HG02852 (cell line): ENCODE measurements around the gene STAB1.

Experiments
- ATAC-seq: cut with Tn5 transposase; IDR thresholded peaks from one replicate; pipeline ENCODE4 v1.9.1; 2021; ENCODE audit warnings: mild to moderate bottlenecking, moderate library complexity; ENCODE audit not compliant: unreplicated experiment

STAB1 gene

DNA sequence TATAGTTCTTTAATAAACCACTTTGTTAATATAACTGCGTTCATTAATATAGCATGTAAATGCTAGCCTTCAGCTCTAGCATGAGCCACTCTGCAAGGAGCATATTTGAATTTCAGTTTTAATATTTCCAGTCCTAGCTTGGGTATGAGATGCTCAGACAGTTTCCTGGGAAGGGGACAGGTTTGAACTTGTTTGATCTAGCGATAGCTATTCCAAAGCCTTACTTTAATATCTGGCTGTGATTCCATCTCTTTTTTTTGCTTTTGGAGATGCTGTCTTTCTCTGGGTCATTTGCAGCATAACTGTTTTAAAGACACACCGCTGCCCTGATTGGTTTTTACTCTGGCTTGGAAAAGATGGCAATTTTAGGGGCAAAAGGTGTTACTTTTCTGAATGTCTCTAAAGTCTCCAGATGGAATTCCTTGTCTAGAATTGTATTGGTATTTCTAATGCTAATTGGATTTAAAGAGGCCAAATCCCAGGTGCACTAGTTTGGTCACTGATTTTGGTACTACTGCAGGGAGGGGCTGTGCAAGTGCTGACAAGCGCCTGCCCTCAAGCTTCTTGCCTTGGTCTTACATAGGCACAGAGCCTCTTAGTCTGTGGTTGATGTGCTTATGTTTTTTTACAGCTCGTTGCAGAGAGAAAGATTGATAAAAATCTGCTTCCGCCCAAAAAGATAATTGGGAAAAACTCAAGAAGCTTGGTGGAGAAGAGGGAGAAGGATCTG, 36.9 kb upstream of the STAB1 start:
- ATAC-seq: no peak

DNA sequence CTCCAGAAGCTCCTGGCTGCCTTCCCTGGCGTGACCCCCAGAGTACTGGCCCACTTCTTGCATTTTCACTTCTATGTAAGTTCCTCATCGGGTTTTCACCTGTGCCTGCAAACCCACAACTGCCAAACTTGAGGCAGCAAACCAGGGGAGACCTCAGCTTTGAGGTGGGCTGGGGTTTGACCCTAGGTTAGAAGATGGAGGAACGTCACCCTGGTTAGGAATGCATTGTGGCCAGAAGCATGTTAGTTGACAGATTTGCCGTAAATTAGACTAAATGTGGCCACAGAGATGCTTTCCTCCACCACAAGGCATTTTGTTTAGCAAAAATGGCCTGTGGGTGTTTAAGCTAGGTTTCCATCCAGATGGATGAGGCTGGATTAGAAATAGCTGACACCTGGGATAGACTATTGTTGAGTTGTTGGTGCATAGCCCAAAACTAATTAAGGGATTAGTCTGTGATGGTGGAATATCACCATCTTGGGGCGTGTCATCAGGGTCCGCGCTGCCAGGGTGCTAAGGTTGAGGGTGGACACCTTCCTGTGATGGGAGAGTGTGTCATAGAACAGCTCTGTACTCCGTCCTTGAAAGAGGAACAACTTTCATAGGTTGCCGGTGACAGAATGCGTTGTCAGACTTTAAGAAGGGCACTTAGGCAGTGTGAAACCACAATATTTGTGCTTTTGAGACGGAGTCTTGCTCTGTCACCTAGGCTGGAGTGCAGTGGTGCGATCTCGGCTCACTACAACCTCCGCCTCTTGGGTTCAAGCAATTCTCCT, 36.2 kb upstream of the STAB1 start:
- no peak for ATAC-seq

DNA sequence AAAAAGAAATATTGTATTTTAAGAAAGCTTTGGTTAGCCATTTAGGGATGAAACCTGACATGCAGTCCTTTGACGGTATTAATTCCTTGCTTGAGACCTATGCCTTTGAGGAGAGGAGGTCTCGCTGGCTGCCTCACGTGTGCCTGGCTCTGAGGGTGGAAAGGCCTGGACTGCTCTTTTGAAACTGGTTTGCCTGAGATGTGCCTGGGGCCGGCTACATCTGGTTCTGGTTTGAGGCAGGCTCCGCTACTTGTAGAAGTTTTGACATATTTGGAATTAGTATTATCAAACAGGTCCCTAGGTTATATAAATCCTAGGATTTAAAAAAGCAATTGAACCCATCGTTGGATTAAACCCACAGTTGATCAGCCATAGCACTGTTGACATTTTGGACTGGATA, 33.3 kb upstream of the STAB1 start:
- no peak for ATAC-seq

DNA sequence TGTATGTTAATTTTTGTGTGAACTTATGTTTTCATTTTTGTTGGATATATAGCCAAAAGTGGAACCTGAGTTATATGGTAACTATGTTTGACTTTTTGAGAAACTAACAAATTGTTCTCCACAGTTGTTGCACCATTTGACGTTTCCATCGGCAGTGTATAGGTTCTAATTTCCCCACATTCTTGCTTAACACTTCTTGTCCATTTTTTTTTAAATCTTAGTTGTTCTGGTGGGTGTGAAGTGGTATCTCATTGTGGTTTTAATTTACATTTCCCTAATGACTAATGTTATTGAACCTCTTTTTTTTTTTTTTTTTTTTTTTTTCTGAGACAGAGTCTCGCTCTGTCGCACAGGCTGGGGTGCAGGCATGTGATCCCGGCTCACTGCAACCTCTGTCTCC, 31.7 kb upstream of the STAB1 start:
- ATAC-seq: no peak

DNA sequence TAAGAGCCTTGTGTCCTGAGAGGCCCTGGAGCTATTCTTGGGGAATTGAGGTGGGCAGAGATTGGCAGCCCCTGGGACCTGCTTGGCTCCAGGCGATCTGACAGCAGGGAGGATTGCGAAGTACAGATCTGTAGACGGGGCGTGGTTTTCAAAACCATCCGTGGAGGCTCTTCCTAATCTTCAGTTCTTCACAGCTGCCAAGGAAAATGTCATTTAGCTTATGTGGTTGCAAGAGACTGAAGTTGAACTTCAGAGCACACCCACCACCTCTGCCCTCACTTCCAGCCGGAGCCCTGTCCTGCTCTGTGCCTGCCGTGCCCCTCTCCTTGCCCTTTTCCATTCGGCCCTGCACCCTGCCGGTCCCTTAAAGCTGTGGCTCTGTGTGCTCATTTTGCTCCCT, 26.8 kb upstream of the STAB1 start:
- ATAC-seq: no peak

- ATAC-seq: no peak
Measured at GRCh38 chr3:52469001-52469400, 26.1 kb upstream of the STAB1 start.

DNA sequence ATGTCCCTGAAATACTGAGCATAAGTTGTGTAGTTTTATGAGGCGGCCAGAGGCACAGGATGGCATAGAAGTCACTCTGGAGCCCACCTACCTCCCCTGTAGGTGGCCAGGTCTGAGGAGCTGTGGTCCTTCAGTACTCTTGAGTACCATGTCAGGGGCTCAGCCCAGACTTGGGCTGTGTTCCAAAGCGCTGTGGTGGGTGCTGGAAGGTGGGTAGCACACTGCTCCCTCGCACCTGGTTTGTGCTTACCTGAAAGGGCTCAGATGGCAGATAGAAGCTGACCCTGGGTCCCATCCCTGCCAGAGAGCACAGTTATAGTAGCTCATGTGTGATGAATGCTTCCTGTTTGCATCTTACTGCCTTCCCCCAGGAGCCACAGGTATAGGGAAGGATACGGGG, 24.2 kb upstream of the STAB1 start:
- ATAC-seq: no peak

DNA sequence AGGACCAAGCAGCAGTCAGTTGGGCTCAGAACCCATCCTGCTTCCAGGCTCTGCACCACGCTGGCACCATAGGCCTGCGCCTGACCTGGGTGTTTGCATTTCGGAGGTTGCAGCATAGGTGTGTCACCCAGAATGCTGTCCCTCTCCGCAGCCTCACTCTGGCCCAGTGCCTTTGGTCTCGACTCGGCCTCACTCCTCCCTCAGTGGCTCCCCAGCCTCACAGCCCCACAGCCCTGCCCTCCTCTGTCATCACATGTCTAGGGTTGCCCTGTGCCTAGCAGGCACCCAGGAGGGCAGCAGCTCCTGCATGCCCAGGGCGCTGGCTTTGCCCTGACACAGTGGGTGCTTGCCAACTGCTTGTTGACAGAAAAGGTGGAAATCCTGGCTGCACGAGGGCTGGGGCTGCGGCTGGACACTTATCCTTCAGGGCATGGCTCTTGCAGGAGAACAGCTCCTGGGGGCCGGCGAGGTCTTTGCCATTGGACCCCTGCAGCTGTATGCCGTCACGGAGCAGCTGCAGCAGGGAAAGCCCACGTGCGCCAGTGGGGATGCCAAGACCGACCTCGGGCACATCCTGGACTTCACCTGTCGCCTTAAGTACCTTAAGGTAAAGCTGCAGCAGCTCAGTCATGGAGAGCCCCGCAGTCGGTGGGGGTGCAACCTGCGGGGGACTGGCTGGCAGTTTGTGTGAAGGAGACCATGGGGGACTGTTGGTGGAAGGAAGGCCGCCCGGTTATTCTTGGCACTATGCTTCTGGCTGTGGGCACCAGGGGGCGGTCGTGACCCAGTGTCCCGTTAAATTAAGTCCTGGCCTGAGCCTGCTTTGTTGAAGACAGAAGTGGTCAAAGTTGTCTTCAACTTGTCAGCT, 23.5 kb upstream of the STAB1 start:
- ATAC-seq: no peak

DNA sequence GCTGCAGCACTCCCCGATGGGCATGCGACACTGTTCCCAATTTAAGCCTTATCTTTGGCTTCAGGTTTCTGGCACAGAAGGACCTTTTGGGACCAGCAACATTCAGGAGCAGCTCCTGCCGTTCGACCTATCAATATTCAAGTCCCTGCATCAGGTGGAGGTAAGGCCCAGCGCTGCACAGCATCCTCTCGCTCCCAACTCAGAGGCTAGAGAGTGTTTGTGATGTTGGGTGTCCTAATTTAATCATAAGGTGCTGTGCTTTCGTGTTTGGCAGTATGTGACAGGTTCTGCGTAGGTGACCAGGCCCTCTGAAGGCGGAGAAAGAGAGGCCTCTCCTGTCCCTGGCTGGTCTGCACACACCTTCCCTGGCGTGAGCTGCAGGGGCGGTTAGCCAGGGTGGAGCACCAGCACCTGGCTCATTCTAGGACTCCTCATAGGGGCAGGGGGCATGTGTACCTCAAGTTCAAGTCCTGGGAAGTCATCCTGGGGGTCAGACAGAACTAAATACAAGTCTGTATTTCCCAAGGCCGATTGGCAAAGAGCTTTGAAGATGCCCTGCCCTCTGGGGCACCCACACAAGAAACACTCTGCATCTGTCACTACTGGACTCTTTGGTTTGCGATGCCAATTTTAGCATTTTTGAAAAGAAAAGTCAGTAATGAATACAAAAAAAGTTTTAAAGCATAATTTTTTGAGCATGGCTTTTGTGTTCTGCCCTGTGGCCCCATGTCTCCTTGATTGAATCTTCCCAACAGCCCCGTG, 22.7 kb upstream of the STAB1 start:
- no peak for ATAC-seq

- ATAC-seq: no peak
Measured at GRCh38 chr3:52473026-52473425, 22.1 kb upstream of the STAB1 start.

DNA sequence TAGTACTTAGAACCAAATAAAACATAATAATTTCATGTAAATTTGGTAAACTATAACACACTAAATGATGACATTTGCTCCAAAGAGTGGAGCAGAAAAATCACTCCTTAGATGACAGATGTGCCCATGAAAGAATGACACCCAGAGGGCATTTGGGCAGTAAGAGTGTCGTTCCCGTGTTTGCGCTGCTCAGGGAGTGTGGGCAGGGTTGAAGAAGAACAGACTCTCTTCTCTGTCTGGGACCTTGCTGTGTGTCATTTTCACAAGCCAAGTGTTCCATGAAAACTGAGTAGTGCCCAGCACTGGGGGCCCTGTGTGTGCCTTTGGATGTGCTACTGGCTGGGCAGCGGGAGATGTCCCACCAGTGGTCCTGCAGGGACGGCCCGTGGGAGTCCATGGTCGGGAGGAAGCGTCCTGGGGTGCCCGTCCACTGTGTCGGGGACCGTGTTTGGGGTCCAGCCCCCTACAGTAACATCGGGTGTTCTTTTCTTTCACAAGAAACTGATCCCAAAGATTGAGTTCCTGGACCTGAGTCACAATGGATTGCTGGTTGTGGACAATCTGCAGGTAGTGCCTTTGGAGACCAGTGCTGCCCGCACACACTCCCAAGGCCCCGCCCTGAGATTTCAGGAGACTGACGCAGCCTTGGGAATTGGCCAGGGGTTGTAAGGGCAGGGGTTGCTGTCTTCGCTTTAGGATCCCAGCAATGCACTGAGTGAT, 17.9 kb upstream of the STAB1 start:
- ATAC-seq: no peak

GRCh38 chr3:52477796-52478095, 17.4 kb upstream of the STAB1 start:
- ATAC-seq: no peak

GRCh38 chr3:52479037-52479876, 15.9 kb upstream of the STAB1 start:
- ATAC-seq: no peak

DNA sequence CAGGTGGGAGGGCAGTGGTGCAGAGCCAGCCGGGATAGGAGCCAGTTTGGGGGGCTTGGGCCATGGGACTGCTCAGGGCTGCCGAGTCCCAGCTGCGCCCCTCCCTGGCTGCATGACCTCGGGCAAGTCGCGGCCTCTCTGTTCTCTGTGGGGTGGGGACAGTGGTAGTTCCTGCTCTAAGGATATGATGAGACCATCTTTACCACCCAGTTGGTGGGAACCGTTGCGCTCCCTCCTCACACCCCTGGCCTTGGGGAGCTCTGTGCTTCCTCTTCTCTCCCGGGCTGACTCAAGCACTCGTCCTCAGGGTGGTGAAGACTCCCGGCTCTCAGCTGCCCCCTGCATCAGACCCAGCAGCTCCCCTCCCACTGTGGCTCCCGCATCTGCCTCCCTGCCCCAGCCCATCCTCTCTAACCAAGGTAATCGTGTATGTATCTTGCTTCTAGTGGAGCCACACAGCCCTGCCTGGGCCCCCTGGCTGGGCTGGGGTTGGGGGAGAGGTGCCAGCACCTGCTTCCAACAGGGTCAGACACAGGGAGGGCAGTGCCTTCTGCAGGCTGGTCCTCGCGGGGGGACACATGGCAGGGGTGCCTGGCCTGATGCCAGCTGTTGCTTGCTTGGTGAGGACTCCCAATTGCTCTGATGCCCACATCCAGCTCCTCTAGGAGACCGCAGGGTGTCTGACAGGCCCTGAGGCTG, 15.1 kb upstream of the STAB1 start:
- no peak for ATAC-seq

DNA sequence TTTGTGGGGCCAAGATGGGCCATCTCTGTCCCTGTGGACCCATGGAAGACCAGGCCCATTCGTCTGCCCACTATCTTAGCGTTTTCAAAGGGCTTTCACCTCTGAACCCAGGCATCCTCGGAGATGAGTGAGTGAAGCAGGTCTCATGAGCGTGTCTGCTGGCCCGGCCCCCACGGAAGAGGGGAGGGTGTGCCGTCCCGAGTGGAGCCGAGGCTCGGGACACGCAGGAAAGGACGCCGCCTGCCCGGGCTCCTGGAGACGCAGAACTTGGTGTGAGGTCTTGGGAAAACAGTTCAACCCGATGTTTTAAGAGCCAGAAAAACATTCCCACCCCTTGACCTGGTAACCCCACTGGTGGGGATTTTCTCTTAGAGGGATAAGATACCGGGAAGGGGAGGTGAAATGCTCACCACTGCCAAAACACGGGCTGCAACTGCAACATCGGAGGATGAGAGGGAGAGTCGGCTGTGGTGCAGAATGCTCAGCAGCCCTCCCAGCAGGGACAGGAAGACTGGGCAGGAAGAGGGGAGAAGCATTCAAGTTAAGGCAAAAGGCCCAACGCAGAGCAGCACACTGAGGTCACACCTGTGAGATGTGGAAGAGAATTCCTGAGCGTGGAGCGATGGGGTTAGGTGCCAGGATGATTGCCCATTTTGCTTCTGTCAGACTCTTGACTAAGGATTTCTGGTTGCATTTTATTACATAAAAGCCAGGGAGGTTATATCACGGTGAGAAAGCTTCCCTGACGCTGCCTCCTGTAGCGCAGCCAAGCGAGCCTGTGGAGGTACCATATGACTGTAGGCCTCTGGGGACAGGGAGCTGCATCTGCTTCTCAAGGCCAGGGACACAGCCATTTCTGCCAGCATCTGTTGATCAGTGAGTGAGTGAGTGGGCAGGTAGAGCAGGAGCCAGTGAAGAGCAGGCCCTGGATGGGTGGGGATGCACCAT, 14.1 kb upstream of the STAB1 start:
- no peak for ATAC-seq

DNA sequence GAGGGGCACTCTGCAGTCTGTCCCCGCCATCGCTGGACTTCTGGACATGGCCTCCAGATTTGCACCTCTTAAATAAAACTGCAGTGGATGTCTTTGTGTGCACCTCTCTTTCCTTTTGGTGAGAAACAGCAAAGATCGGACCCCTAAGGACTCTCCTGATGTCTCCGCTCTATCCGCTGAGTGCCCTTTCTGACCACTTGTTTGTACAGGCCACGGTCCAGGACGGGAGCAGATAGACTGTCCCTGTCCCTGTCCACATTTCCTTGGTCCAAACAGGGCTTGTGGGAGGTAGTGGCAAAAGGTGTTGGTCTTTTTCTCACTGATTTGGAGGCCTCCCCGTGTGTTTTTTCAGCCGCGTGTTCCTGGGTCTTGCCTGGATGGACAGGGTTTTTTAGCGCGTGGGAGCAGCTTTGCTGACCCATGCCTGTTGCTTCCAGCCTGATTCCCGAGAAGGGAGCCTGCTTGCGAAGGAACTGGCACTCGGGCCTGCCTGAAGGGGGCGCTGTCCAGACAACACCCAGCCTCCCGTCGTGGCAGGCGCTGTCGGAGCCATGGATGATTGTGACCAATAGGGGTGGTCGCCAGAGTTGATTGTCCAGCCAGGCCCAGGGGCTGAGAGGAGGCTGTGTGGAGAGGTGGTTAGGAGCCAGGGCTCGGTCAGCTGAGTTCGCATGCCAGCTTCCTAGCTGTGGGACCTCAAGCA, 13.2 kb upstream of the STAB1 start:
- no peak for ATAC-seq

GRCh38 chr3:52483081-52483480, 12.1 kb upstream of the STAB1 start:
- no peak for ATAC-seq
